Hippocampal formation (tissue), 2 donors: Measurements from ENCODE around the gene GTF2IRD1.
"Not testable (repeated sequence)": the region's sequence is repeated elsewhere in the genome, so short reads cannot be mapped to it uniquely, and the experiment has no call there.

Experiments
- DNase-seq, 2 donors: peaks; one replicate each; lab custom pipeline; 2025; lab: John Stamatoyannopoulos, UW

GTF2IRD1 gene

GRCh38 chr7:74467876-74468275 lies 14.2 kb downstream of the GTF2IRD1 start:
- DNase-seq: no peak

DNA sequence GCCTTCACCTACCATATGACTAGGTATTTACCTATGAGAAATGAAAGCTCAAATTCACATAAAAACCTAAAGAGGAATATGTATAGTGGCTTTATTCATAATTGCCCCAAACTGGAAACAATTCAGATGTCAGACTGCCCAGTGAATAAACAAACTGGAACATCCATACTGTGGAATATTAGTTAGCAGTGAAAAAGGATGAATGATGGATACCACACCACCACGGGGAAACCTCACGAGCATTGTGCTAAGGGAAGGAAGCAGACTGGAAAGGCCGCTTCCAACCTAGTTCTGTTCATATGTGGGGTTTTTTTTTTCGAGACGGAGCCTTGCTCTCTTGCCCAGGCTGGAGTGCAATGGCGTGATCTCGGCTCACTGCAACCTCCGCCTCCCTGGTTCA lies 16.8 kb downstream of the GTF2IRD1 start:
- no peak for DNase-seq

DNA sequence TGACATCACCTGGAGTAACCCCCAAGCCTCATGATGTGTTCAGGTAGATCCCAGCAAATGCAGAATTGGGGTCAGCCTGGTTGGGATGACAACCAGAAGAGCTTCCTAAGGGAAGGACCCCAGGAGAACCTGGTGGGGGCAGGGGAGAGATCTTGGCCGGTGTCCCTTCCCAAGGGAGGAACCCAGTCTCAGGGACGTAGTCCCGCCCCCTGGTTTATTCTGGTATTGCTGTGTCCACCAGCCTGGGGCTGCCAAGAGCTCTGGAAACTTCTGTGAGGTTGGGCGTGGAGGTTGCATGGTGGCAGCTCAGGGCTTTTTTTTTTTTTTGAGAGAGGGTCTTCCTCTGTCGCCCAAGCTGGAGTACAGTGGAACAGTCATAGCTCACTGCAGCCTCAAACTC lies 19.4 kb downstream of the GTF2IRD1 start:
- no peak for DNase-seq

DNA sequence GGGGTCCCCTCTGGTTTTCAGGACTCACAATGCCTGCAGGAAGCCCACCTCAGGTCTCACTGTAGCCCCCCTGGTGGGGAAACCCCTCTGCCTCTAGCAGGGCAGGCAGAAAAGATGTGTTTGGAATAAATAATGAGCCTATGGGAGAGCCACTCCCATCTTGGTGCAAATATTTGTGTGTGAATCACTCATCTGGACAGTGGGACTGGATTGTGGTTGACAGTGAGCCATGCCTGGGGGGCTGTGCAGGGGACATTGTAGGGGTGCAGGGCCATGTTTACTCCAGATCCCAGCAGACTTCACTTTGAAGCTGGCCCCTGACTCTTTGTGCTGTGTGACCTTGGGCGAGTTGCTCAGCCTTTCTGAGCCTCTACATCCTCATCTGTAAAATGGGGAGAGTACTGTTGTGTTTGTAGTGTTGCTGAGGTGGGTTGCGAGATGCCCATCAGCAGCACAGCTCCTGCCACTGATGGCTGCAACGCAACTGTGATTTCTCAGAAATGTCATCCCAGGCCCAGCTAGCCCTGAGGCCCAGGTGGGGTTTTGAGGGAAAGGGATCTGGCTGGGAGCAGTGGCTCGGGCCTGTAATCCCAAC lies 20.7 kb downstream of the GTF2IRD1 start:
- no peak for DNase-seq

DNA sequence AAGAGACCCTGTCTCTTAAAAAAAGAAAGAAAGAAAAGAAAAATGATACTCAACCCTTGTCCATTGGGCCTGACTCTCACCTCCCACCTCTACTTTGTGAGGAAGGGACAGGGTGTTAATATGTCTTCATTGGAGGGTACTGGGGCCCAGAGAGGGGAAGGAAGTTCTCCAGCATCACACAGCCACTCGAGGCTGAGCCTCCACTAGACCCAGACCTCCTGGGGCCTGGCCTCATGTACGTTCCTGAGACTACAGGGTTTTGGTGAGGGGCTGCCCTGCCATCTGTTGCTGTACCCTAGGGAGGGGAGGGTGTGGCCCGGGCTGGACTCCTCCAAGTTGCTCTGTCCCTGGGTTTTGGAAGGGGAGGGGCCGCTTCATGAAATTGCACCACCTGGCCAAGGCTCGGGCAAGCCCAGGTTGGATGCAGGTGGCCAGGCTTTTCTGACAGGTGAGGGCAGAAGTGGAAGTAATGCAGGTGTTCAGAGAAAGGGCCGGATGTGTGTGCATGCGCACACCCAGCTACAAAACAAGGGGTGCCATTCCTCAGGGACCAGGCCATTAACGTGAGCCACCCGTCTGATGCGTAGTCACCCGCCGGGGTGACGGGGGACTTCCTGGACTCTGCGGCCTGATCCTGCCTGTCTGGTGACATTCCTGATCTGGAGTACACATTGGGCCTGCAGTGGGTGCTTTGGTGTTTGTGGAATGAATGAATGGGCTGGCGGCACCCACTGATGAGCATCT lies 21.7 kb downstream of the GTF2IRD1 start:
- DNase-seq: no peak

- DNase-seq: no peak
Measured at GRCh38 chr7:74475987-74476350, 22.3 kb downstream of the GTF2IRD1 start.

GRCh38 chr7:74476626-74477025 lies 22.9 kb downstream of the GTF2IRD1 start:
- no peak for DNase-seq

- no peak for DNase-seq
Measured at GRCh38 chr7:74478671-74479065, 25.0 kb downstream of the GTF2IRD1 start.

DNA sequence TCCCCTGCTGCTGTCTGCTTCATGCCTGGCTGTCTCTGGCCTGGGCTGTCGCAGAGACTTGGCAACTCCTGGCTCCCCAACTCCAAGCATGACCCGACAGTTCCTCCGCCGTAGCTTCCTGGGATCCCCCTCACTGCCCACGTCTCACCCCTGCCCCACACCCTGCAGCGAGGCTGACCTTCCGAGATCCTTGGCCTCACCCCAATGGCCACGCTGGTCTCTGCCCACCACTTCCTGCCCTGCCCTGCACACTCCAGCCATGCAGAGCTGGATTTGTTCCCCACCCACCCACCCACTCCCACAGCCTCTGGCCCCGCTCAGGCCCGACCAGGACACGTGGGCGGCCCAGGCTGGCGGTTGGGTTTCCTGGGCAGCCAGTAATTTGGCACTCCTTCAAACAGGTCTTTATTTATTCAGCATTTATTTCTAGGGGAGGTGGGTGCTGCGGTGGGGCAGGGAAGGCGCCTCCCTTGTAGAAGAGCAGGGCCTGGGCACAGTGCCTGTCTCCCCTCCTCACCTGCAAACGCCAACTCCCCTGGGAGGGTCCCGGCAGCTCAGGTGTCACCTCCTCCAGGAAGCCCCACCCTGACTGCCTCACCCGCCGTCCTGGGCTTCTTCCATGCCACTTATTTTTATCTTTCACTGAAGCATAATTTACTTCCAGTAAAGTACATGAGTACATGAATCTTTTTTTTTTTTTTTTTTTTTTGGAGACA lies 25.5 kb downstream of the GTF2IRD1 start:
- DNase-seq: peak in 1 of 2 donors; percentile 23

GRCh38 chr7:74479961-74480829 lies 26.5 kb downstream of the GTF2IRD1 start:
- DNase-seq: peak; percentile 67 to 77

DNA sequence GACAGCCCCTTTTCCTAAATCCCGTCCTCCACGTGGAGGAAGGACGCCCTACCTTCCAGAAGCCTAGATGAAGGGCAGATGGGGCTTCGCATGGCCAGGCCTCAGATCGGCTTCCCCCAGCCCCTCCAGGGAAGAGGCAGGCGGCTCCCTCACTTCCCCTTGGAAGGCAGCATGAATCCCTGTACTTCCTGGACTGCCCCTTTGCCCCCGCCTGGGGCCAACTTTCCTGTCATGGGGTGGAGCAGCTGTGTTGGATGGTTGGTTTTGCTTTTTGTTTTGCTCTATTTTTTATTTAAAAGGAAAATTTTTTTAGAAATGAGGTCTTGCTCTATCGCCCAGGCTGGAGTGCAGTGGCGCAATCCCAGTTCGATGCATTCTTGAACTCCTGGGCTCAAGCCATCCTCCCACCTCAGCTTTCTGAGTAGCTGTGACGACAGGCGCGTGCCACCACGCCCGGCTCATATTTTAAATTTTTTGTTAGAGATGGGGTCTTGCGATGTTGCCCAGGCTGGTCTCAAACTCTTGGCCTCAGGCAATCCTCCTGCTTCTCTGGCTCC lies 27.2 kb downstream of the GTF2IRD1 start:
- no peak for DNase-seq

- DNase-seq: no peak
Measured at GRCh38 chr7:74481458-74482196, 27.9 kb downstream of the GTF2IRD1 start.

GRCh38 chr7:74482197-74482467 lies 28.4 kb downstream of the GTF2IRD1 start:
- DNase-seq: no peak

DNA sequence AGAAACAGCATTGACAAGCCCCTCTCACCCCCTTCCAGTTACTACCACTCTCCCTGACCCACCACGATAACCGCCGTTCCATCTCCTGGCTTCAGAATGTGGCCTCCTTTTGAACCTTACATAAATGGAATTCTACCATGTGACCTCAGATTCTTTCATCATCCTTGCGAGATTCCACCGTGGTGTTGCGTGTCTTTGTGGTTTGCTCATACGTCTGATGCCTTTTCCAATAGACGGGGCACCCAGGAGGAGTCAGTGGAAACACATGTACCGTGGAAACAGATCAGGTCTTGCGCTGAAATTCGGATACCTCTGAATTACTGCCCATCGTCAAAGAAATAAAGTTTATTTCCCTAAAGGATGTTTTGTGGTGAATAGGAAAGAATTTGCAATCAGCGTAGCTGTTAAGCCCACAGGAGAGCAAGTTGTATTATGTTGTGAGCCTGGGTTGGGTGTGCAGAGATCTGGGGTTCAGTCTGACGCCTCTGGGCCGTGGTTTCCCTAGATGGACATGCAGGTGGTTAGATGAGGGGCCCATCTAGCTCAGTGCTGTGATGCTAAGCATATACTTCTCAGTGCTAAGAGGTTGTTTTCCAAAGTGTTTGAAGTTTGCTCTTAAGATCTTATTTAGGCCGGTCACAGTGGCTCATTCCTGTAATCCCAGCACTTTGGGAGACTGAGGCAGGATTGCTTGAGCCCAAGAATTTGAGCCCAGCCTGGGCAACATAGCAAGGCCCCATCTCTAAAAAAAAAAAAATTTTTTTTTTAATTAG lies 29.1 kb downstream of the GTF2IRD1 start:
- no peak for DNase-seq

- DNase-seq: no peak
Measured at GRCh38 chr7:74483402-74484336, 30.0 kb downstream of the GTF2IRD1 start.

- DNase-seq: no peak
Measured at GRCh38 chr7:74485611-74486010, 31.9 kb downstream of the GTF2IRD1 start.

DNA sequence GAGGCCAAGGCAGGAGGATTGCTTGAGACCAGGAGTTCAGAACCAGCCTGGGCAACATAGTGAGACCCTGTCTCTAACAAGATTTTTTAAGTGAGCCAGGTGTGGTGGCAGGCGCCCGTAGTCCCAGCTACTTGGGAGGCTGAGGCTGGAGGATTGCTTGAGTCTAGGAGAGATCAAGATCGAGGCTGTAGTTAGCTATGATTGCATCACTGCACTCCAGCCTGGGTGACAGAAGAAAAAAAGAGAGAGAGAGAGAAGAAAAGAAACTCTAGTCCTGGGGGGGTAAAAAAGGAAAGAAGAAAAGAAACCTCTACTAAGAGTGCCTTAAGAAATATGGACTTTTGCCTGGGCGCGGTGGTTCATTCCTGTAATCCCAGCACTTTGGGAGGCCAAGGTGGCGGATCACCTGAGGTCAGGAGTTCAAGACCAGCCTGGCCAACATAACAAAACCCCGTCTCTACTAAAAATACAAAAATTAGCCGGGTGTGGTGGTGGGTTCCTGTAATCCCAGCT lies 34.9 kb downstream of the GTF2IRD1 start:
- DNase-seq: not testable (repeated sequence)

- peak in 1 of 2 donors; percentile 25 for DNase-seq
Measured at GRCh38 chr7:74489997-74490945, 36.6 kb downstream of the GTF2IRD1 start.
